Measurements from ENCODE around the gene RFTN1. TPM values are rescaled to one million over a fixed set of nuclear protein-coding genes. Genes with fewer than 3 reads are reported as not detected.

Gene RFTN1
- total RNA-seq, 1 donor from 2014 or later = 3.1 TPM

DNA sequence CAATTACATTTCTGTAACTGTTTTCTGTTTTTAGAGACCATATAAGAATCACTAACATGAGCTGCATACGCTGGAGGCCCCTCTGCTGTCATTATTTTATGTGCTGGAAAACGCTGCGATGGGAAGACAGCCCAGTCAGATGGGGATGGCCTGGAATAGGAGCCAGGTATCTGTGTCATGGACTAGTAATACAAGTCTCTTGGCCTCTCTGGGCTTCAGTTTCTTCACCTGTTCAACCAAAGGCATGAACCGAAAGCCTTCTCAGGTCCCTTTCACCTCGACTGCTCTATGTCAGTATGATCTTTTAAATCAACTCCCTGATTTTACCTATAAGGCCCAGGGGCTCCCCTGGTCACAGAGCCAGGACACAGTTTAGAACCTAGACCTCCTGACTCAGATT, 14.6 kb upstream of the RFTN1 start:
- ATAC-seq = no peak

DNA sequence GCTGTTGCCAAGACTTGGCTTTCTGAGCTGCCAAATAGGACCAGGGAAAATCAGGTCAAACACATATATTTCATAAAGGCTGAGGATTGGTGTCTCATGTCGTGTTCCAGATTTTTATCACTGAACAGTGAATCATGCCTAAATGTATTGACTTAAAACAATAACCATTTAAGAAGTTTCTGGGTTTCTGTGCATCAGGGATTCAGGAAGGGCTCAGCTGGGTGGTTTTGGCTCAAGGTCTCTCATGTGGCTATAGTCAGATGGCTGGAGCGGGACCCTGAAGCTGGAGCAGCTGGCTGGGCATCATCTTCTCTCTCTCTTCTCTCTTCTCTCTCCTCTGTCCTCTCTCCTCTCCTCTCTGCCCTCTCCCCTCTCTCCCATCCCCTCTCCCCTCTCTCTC, 10.7 kb upstream of the RFTN1 start:
- no peak for ATAC-seq

DNA sequence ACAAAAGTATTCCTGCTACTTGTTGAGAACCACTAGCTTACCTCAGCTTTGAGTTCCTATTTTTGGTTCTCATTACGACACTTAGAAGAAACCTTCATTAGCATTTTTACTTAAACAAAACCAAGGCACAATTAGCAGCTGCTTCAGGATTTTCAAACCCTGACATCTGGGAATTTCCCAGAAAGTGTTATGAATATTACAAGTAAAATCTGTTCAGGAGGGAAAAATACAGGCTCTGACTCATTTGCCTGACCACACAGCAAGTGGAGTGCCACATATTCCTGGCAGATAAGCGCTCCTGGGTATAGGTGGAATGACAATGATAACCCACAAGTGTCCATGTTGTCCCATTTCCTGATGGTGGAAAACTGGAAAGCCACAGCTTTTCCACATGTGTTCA, 10.3 kb upstream of the RFTN1 start:
- ATAC-seq = no peak

DNA sequence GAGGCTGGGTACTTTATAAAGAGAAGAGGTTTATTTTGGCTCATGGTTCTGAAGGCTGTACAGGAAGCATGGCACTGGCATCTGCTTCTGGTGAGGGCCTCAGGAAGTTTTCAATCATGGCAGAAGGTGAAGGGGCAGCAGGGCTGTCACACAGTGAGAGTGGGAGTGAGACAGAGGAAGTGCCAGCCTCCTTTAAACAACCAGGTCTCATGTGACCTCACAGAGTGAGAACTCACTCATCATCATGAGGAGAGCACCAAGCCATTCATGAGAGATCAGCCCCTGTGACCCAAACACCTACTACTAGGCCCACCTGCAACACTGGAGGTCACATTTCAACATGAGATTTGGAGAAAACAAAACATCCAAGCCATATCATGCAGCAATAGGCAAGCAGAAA, 9.3 kb upstream of the RFTN1 start:
- ATAC-seq = no peak

DNA sequence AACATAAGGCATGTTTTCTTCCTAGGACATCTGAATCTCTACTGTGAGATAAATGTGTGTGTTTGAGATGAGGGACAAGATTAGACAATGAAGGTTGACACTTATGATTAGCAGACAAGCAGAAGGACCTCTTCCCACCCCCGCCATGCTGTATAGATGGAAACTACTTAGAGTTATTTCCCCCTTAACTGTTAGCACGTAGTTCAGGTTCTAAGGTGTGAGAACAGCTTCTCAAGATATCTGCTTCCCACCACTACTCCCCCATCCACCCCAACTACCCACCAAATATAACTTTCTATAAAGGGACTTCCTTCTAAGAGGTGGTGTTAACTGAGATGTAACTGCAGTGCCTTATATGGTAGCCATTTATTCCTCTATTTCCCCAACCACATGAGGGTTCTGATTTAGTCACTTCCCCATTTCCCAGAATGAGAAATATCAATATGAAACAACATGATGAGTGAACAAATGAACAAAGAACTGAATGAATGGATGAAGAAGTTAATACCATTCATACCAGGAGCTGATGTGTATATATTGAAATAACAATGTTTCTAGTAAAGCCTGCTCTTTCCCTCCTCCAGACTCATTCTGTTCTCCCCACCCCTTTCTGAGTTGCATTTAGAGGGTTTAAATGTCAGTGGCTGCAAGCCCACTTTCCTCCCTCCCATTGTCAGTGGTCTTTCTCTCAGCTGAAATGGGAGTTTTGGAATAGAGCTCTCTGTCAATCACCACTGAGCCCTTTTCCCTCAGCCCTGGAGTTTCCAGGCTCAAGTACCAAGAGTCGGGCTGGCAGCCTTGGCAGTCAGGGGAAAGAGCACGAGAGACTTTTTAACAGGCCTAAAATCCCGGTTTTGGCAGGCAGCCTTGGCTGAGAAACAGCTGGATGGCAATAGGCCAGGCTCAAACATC, 7.7 kb upstream of the RFTN1 start:
- ATAC-seq = no peak

- ATAC-seq = no peak
These were observed 6.9 kb upstream of the RFTN1 start for GRCh38 chr3:16520241-16520969.

- no peak for ATAC-seq
These were observed 3.4 kb upstream of the RFTN1 start for GRCh38 chr3:16516695-16517481.

DNA sequence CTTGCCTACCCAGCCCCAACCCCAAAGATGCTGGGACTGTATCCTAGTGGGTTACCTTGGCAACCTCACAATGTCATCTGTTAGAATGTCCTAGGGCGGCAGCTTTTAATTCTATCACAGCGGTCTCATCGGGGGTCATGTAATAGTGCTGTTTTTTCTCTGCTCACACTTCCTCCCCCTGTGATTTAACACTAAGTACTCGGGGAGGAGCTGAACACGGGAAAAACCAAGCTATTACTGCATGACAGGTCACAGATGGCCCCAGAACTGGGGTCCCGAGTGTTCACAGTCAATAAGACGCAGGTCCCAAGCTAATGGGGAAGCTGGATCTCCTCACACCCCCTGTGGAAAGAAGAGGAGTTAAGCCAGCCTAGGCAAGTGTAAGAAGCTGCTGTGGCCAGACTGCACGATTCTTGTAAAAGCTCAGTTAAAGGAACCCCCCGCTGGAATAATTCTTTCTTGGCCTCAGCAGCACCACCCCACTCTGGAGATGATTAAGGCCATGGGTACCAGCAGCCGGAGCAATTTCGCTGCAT, 2.5 kb upstream of the RFTN1 start:
- ATAC-seq = no peak

- no peak for ATAC-seq
These were observed 1.4 kb upstream of the RFTN1 start for GRCh38 chr3:16514755-16515353.

DNA sequence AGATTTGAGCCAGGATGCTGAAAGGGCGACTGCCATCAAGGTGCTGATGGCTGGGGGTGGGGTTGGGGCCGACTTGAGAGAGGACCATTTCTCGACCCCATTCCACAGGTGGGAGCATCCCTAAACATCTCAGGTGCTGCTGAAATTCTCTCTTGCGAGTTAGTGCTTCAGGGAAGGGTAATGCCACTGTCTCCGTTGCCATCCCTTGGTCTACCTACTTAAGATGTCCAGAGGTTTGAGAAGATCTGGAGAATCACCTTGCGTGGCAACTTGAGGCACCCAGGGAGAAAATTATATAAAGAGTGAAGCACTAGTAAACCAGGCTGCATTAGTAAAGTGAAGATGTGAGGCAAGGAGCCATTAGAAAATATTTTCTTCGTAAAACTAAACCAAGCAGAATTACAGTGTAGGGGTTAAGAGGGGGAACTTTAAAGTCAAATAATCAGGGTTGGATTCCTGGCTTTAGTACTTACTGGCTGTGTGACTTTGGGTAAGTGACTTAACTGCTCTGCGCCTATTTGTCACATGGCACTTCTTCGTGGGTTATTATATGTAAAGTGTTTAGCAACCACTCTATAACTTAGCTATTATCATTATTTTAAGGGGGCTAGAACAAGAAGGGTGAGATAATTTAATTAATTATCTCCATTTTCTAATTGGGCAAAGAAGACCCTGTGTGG, 662 bp upstream of the RFTN1 start:
- no peak for ATAC-seq

GRCh38 chr3:16512435-16513140, 911 bp downstream of the RFTN1 start:
- ATAC-seq = peak; percentile 52

DNA sequence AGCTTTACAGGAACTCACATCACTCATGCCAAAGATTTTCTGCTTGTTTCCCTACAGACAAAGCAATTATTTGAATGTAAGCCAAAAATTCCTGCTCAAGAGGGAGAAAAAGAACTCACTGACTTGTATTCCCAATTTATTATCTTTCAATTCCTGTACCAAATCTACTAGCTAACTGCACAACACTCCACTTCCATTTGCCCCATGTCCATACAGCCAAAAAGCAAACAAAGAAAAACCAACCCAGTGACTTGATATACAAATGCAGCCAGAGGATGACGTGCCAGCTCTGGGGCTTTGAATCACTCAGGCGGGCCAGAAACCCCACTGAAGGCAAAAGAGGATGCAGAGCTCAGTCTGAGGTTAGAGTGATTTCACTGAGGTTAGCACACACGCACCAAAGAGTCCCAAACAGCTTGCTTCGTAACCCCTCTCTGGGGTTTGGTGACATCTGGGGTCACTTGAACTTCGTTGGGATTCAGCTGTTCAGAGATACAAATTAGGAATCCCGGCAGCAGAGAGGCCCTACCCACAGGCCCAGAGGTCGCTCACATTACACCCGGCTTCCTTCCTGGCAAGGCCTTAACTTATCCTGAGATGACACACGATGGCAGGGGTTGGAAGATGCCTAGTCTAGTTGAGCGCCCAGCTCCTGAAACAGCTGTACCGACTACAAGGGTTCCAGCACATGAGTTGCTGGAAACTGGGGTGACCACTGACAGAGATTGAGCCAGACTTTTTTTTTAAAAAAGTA, 1.6 kb downstream of the RFTN1 start:
- ATAC-seq = peak; percentile 33

GRCh38 chr3:16510620-16511319, 2.7 kb downstream of the RFTN1 start:
- ATAC-seq = no peak

DNA sequence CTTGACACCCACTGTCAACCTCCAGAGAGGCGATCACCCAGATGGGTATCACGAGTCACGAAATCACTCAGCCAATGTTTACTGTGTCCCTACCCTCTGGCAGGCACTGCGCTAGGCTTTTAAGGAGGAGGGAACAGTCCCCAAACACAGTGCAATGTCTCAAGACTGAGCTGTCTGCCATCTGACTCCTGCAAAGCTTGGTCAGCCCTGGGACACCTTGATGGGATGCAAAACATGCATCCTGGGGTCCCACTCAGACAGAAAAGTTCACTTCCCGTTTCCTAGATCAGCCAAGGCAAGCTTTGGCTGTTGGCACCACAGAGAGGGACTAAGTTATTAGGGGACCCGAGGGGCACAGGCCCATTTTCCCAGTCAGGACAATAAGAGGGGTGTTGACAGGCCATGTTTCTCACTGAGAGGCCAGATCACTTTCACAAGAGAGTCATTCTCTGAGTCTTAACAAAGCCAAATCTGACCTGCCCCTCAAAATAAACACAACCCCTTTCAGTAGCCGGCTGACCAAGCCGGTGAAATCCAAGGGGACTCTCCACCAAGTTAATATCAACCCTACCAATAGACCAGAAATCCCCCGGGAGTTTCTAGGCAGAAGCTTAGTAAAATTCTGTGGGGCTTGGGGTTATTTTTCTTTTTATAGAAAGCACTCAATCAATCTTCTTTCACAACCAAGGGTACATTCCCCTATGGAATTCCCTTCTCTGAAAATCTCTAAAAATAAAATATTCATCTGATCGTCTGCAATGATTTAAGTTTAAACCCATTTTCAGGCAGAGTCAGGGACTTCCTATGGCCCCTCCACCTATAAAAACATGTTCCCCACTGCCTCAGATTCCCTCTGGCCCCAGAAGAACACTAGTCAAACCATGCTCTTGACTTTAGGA, 3.5 kb downstream of the RFTN1 start:
- no peak for ATAC-seq

DNA sequence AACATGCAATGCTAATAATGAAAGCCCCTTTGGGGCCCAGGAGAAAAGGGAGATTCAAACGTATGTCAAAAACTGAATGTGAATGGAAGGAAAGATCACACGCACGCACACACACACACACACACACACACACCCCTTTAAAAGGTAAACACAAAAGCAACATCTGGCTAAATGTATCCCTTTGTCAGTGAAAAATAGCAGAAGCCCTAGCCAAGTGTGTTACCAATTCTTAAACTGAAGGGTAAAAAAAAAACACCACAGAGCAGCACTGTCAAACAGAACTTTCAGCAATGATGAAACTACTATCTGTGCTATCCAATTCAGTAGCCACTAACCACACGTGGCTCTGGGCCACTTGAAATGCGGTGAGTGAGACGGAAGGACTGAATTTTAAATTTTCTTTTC, 4.9 kb downstream of the RFTN1 start:
- ATAC-seq = no peak

DNA sequence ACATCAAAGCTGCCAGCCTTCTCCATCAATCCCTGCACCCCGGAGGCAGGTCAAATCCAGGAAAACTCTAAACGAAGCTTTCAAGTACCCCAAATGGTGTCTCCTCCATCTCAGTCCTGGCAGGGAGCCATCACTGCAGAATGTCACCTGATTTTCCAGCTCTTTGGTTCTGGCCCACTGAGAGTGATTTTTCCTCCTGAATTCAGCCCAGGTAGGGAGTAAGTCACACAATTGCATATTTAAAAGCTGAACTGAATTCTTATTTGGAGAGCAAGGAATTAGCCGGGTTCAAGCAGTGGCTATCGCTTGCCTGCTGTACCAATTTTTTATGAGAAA, 5.3 kb downstream of the RFTN1 start:
- no peak for ATAC-seq

DNA sequence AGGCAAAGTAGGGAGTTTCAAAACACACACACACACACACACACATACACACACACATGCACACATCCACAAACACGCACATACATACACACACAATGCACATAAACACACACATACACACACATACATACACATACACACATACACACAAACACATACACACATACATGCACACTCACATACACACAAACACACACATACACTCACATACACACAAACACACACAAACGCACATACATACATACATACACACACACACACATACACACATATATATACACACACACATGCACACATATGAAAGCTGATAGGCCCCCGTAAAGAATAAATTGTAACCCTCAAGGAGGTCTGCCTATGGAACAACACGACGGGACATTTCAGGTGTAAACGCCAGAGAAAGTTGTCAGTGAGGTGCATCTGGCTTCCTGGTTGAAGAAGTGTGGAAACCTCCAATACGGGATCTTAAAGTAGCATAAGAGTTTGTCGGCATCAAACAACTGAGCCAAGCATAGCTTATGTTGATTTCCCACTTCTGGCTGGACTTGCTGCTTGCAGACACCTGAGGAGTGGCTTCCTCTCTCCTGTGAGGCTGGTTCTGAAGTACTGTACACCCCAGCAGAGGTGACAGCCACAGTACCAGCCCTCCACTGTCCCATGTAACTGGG, 5.8 kb downstream of the RFTN1 start:
- ATAC-seq = no peak

DNA sequence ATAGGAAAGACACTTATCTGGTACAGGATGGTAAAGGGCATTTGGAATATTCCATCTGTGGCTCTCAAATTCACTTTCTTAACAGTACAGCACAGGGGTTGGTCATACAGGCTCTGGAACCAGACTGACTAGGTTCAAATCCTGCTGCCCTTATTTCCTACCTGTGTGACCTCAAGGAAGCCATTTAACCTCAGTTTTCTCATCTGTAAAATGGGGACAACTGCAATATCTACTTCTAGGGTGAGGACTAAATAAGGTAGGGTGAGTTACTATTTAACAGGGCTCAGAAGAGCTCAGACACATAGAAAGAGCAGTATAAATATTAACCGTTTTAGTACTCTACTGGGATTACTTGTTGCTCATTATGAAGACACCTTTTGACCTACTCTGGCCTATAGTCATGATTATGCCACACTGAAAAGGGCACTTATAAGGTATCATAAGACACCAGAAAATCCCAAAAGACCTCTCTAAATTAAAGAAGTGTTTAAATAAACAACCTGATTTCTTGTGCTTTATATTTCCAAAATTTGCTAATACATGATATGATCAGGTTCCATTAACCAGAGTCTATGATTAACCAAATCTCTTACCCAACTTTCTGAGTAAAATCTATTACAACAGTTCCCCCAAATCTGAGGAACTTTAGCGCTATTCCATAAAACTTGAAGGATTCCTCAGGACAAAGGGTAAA, 6.5 kb downstream of the RFTN1 start:
- no peak for ATAC-seq

Data from esophagus mucosa (tissue), 1 donor.